T-helper 1 cell (primary cell): Measurements from ENCODE around the gene VAMP1.
A peak's percentile ranks its signal among the peaks of the same experiment; 100 is the strongest.
"Not testable (repeated sequence)": the region's sequence is repeated elsewhere in the genome, so short reads cannot be mapped to it uniquely, and the experiment has no call there.

ENCODE experiments used
- DNase-seq, 5 donors: peaks; one replicate each; pipeline ENCODE4 v3.0.0-alpha.2; 2012 to 2020
- total RNA-seq, 4 donors: gene quantifications; one replicate each; lab custom pipeline; 2026; lab: John Stamatoyannopoulos, UW

Gene VAMP1
- 63.4 to 119 (median 91.7) reads per million in 4 donors for total RNA-seq

DNA sequence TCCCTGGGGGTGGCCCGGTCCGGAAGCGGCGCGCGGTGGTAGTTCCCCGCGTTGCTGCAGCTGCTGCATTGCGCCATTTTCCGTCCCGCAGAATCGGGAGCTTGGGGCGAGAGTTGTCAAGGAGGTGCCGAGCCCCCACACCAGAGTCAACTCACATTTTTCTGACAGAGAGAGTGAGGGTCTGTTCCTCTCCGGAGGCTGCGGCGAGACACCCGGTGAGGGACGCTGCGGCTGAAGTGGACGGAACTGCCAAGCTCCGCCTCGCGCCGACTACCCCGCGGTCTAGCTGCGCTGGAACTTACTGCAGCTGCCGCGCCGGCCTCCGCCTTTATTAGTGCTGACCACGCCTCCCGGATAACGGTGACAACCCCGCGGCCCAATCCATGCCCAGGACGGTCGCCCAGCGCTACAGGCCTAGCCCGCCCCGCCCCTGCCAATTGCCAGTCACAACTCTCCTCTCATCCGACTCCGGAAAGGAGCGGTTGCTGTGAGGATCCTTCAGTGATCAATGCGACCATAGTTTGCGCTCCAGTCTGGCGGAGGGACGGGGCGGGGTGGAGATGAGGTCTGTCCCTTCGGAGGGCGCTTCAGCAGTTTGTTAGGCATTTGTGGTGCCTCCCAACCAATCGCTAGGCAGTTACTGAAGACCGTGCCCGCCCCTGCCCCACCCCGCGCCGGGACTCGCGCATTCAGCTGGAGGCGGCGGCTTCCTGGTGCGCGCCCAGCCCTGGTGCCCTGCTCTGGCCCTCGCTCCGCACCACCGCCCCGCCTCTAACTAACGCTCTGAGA is at the start of gene VAMP1:
Gene VAMP1 (minus strand): TSS at position 303 of the 789 bp plus-strand sequence. CDS start 146 bp downstream, at position 157.
- peak; percentile 94 to 99 (median 97) for DNase-seq

- no peak for DNase-seq
Observed at GRCh38 chr12:6520186-6520585, 49.7 kb upstream of the VAMP1 start.

GRCh38 chr12:6508087-6508486 is 37.6 kb upstream of the VAMP1 start:
- DNase-seq: no peak

GRCh38 chr12:6507102-6507998 is 36.9 kb upstream of the VAMP1 start:
- no peak for DNase-seq

DNA sequence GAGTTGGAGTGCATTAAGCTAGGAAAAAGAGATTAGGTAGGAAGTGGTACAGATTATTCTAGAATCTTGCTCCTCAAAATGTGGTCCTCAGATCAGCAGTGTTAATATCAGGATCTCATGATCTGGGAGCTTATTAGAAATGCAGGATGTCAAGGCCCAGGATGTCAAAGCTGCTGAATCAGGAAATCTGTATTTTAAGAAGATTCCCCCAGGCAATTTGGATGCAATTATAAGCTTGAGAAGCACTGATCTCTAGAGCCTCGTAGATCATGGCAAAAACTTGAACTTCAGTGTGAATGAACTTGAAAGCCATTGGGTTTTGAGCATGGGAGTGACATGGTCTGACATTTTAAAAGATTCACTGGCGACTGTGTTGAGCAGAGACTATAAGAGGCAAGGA is 30.0 kb upstream of the VAMP1 start:
- DNase-seq: no peak

DNA sequence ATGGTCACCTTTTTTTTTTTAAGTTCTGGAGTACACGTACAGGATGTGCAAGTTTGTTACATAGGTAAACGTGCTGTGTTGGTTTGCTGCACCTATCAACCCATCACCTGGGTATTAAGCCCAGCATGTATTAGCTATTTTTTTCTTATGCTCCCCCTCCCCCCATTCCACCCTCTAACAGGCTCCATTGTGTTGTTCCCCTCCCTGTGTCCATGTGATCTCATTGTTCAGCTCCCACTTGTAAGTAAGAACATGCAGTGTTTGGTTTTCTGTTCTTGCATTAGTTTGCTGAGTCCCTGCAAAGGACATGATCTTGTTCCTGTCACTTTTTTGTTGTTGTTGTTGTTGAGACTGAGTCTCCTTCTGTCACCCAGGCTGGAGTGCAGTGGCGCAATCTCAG is 26.8 kb upstream of the VAMP1 start:
- DNase-seq: not testable (repeated sequence)

DNA sequence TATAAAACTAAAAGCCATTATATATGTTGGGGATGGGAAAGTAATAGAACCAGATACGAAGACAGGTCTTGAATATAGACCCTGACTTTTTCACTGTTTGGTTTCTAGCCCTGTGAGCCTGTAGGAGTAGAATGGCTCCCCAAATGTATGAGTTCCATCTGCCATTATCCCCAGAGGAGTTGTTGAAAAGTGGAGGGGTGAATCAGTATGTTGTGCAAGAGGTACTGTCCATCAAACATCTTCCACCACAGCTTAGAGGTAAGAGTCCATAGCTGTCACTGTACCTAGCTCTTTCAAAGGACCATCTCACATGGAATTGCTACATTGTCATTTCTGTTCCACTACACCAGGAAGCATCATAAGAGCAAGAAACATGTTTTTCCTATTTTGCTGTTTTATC is 24.5 kb upstream of the VAMP1 start:
- no peak for DNase-seq

- peak in 1 of 5 donors; percentile 12 for DNase-seq
Observed at GRCh38 chr12:6494258-6494743, 23.8 kb upstream of the VAMP1 start.

DNA sequence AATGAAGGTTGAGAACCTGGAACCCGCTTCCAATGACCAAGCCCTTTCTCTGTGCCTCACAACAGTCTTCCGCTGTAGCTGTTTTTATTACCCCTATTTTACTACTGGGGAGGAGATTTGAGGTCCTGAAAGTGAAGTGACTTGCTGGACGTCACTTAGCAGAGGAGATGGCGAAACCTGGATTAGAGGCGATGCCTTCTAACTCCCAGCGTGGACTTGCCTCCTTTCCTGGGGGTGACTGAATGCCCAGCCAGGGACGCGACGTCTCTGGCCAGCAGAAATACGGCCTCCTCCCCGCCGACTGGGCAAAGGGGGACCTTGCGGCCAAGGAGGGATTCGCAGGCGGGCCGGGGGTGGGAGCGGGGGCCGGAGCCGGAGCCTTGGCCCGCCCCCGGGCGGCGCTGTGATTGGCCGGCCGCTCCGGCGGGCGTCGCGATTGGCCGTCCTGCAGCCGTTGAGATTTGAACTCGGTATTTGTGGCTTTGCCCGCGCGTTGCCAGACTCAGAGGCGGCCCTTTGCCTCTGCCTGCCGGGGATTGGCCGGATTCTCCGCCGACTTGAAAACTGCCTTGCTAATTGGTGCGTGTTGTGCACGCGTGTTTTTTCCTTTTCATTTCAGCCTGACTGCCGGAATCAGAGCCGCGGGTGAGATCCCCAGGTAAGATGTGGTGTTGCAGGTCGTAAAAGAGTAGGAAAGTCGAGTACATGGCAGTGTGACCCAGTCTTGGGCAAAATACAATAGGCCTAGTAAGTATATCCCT is 23.2 kb upstream of the VAMP1 start, which contains the start of gene NCAPD2:
Gene NCAPD2 (plus strand): TSS at position 606 of the 761 bp plus-strand sequence. CDS start 997 bp downstream, outside the sequence.
- peak; percentile 90 to 99 (median 94) for DNase-seq

- peak; percentile 91 to 98 (median 96) for DNase-seq
Observed at GRCh38 chr12:6492838-6493496, 22.5 kb upstream of the VAMP1 start, which contains the start of gene MRPL51. MRPL51 (minus strand) TSS chr12:6493262; CDS start chr12:6493136, 126 bp downstream.

DNA sequence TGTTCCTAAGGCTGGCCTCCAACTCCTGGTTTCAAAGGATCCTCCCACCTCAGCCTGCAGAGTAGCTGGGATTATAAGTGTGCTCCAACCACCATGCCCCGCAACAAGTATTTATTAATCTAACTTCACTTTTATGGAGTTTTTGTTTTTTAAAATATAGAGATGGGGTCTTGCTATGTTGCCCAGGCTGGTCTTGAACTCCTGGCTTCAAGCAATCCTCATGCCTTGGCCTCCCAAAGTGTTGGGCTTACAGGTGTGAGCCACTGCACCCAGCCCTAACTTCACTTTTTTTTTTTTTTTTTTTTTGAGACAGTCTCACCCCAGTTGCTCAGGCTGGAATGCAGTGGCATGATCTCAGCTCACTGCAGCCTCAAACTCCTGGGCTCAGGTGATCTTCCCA is 20.2 kb upstream of the VAMP1 start:
- not testable (repeated sequence) for DNase-seq

GRCh38 chr12:6489449-6489848 is 19.0 kb upstream of the VAMP1 start:
- no peak for DNase-seq

- no peak for DNase-seq
Observed at GRCh38 chr12:6488240-6488639, 17.8 kb upstream of the VAMP1 start.

DNA sequence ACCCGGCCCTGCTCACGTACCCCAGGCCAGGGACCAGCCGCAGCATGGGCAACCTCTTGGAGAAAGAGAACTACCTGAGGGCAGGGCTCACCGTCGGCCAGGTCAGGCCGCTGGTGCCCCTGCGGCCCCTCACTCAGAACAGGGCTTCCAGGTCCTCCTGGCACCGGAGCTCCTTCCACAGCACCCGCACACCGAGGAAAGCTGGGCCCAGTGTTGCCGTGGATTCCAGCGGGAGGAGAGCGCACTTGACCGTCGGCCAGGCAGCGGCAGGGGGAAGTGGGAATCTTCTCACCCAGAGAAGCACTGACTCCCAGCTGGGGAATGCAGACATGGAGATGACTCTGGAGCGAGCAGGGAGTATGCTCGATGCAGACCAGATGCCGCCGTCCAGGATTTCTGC is 7.9 kb upstream of the VAMP1 start:
- DNase-seq: no peak

GRCh38 chr12:6477601-6478377 is 7.3 kb upstream of the VAMP1 start:
- not testable (repeated sequence) for DNase-seq

DNA sequence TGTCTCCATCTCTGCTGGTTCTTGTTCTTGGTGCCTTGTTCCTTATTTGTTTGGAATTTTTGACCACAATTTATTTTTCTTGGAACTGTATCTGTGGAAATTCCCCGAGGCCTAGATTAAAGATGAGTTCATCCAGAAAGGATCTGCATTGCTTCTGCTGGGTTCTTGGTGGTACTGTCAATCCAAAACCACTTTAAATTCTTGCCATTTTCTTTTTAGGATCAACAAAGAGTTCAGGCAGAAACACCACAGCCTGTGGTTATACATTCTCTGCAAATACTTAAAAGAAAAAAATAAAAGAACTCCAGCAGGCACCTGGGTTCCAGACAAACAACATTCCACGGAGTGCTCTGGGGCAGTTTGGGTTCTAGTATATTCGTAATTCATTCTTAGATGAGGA is 6.0 kb upstream of the VAMP1 start:
- DNase-seq: no peak

GRCh38 chr12:6475233-6475975 is 4.9 kb upstream of the VAMP1 start:
- not testable (repeated sequence) for DNase-seq

DNA sequence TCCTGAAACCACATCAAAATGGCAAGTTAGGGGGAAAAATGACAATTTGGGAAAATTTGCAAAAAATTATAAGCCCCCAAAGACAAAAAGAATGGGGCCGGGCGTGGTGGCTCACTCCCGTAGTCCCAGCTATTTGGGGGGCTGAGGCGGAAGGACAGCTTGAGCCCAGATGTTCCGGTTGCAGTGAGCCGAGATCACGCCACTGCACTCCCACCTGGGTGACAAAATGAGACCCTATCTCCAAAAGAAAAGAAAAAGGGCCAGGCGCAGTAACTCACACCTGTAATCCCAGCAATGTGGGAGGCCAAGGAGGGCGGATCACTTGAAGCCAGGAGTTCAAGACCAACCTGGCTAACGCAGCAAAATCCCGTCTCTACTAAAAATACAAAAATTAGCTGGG is 2.0 kb upstream of the VAMP1 start:
- DNase-seq: no peak

DNA sequence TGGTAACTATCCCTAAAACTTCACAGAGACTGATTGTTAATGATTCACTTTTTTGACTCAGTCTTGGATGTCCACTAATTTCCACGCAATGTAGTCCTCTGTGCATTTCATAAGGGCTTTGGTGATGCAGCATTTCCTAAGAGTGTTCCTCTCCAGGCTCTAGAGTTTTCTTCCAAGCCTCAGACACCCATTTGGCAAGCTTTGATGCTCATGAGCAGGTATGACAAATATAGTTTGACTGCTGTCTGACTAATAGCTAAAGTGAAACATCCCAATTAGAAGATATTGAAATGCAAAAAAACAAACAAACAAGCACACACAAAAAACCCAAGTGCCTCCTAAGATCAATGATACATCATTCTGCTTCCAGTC is 1.5 kb upstream of the VAMP1 start:
- no peak for DNase-seq
